ENCODE data around the gene SRSF1. TPM values are rescaled to one million over a fixed set of nuclear protein-coding genes. Genes with fewer than 3 reads are reported as not detected.

Gene SRSF1
- total RNA-seq, 1 donor from 2014 or later = 155 TPM

- intact Hi-C loops (cut with DNase I) = no loop called here
- TF ChIP-seq CTCF (IDR thresholded peaks at IDR 0.05) (no peak), POLR2A (IDR thresholded peaks at IDR 0.05) (no peak), POLR2AphosphoS5 (IDR thresholded peaks at IDR 0.05; ENCODE audit: insufficient read depth in 1 of 2, low read depth in 1 of 2) (no peak)
- no peak overlapping the region for H3K27ac ChIP-seq
Observed at GRCh38 chr17:57994436-57994835, 12.6 kb downstream of the SRSF1 start.

DNA sequence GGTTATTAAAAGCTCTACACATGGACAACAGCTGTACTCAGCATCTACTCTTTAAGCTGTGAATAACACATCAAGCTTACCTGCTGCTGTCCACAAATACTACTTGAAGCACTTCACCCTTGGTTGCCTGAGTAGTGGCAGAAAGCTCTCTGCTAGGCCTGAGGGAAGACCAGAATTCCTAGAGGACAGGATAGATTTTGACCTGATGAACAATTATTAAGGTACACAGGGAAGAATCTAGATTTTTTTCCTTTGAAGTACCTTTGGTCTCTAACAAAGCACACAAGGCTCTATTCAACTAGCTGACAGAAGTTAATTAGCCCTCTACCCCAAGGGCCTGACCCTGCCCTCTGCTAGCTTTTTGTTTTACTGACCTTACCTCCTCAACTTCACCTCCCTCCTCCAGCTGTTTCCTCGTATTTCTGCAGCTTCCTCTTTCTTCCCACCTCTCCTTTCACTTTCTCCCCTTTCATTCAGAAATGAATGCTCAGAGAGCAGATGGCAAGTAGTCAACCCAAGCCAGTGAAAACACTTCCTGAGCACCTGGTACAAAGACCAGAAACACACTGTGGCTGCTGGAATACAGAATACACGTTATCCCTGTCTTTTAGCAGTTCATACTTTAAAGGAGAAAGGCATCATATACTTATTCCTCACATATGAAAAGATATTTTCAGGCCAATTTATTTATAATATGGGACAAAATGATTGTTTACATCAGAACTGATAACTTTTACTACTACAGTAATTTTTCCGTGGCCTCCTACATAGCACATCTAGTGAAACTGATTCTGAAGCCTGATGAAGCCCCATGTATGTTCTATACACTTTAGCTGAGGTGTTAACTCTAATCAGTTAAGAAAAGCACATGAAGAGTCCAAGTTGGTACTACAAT, 13.3 kb downstream of the SRSF1 start:
- Histone ChIP-seq H3K4me1 (peaks cover 34% of the 10 kb centered on the region), H3K4me3 (no peak overlapping the region), H3K9me3 (no peaks in the 10 kb centered on the region), H3K36me3 (no peaks in the 10 kb centered on the region), H3K27me3 (no peaks in the 10 kb centered on the region), H3K27ac (no peak overlapping the region)
- intact Hi-C loops (cut with DNase I) = loop anchor here (2.0 kb wide), 1 partner anchor 133 kb away; no protein-coding TSS in a partner anchor
- no peak for TF ChIP-seq POLR2AphosphoS5 (IDR thresholded peaks at IDR 0.05; ENCODE audit: insufficient read depth in 1 of 2, low read depth in 1 of 2)
- DNase-seq (ENCODE audit: extremely low spot score in 2 of 2) = no peak

More at GRCh38 chr17:57994436-57994835, 12.6 kb downstream of the SRSF1 start:
- Histone ChIP-seq H3K4me3 (no peak overlapping the region), H3K36me3 (no peaks in the 10 kb centered on the region), H3K4me1 (peaks cover 27% of the 10 kb centered on the region), H3K9me3 (no peaks in the 10 kb centered on the region), H3K27me3 (no peaks in the 10 kb centered on the region)
- no peak for DNase-seq (ENCODE audit: extremely low spot score in 2 of 2)

DNA sequence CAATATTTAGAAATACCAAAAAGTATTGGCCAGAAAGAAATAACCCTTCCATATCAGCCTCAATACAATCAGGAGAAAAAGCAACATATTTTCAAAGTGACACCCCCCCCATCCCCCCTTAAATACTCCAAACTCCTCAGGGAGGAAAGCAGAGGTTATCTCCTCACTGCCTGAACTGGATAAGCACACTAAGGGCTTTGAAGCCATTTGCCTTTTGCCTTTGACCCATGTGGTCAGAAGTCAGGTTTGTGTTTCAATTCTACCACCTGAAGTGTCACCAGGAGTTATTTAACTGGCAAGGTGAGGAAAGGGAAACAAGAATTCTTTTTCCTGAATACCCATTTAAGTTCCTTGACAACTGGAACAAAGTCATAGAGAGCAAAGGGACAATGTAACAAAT, 15.5 kb downstream of the SRSF1 start:
- Histone ChIP-seq H3K27me3 (no peaks in the 10 kb centered on the region), H3K36me3 (no peaks in the 10 kb centered on the region), H3K9me3 (no peaks in the 10 kb centered on the region), H3K4me1 (peaks cover 36% of the 10 kb centered on the region), H3K4me3 (no peak overlapping the region), H3K27ac (no peak overlapping the region)
- intact Hi-C loops (cut with DNase I) = no loop called here
- TF ChIP-seq POLR2A (IDR thresholded peaks at IDR 0.05) (no peak), POLR2AphosphoS5 (IDR thresholded peaks at IDR 0.05; ENCODE audit: insufficient read depth in 1 of 2, low read depth in 1 of 2) (no peak), CTCF (IDR thresholded peaks at IDR 0.05) (no peak)
- DNase-seq (ENCODE audit: extremely low spot score in 2 of 2) = no peak

GRCh38 chr17:57990037-57990436, 17.0 kb downstream of the SRSF1 start:
- intact Hi-C loops (cut with DNase I) = no loop called here
- Histone ChIP-seq H3K27ac (no peak overlapping the region), H3K4me3 (no peak overlapping the region), H3K4me1 (peaks cover 44% of the 10 kb centered on the region), H3K9me3 (no peaks in the 10 kb centered on the region), H3K36me3 (no peaks in the 10 kb centered on the region), H3K27me3 (no peaks in the 10 kb centered on the region)
- no peak for DNase-seq (ENCODE audit: extremely low spot score in 2 of 2)
- TF ChIP-seq CTCF (IDR thresholded peaks at IDR 0.05) (no peak), POLR2A (IDR thresholded peaks at IDR 0.05) (no peak), POLR2AphosphoS5 (IDR thresholded peaks at IDR 0.05; ENCODE audit: insufficient read depth in 1 of 2, low read depth in 1 of 2) (no peak)

GRCh38 chr17:57988301-57989250, 18.5 kb downstream of the SRSF1 start:
- Histone ChIP-seq H3K4me3 (peak overlapping the region; percentile 79 to 95), H3K36me3 (no peaks in the 10 kb centered on the region), H3K27ac (peak overlapping the region; percentile 93), H3K27me3 (no peaks in the 10 kb centered on the region), H3K4me1 (peaks cover 53% of the 10 kb centered on the region), H3K9me3 (no peaks in the 10 kb centered on the region)
- DNase-seq (ENCODE audit: extremely low spot score in 2 of 2) = no peak
- intact Hi-C loops (cut with DNase I) = loop anchor here (5.0 kb wide), 3 partner anchors 36 to 116 kb away; no protein-coding TSS in a partner anchor
- TF ChIP-seq POLR2AphosphoS5 (IDR thresholded peaks at IDR 0.05; ENCODE audit: insufficient read depth in 1 of 2, low read depth in 1 of 2) = peak in 1 of 2 donors; percentile 62
- TF ChIP-seq POLR2A (IDR thresholded peaks at IDR 0.05) = no peak

Measured in vagina (tissue), 2 donors.